ENCODE measurements around the gene LY9. TPM values are rescaled to one million over a fixed set of nuclear protein-coding genes. Genes with fewer than 3 reads are reported as not detected.

LY9 gene
- total and polyA plus RNA-seq, 2 experiments from 2014 or later = not detected

- DNase-seq (ENCODE audit: low spot score) (no peak), ATAC-seq (no peak)
- Histone ChIP-seq H4K20me1 (replicated peaks; ENCODE audit: insufficient read depth) (no peaks in the 10 kb centered on the region), H3K79me2 (replicated peaks; ENCODE audit: insufficient read depth) (no peaks in the 10 kb centered on the region), H3K36me3 (ENCODE audit: insufficient read depth) (no peaks in the 10 kb centered on the region), H3K27ac (ENCODE audit: low read depth) (no peak overlapping the region), H2AFZ (no peak overlapping the region), H3K4me3 (no peak overlapping the region), H3K4me2 (no peak overlapping the region), H3K9me2 (ENCODE audit: insufficient read depth) (no peaks in the 10 kb centered on the region), H3K4me1 (ENCODE audit: insufficient read depth) (no peaks in the 10 kb centered on the region), H3K27me3 (ENCODE audit: insufficient read depth) (no peaks in the 10 kb centered on the region), H3F3A (replicated peaks; ENCODE audit: low read depth) (no peaks in the 10 kb centered on the region)
- H3K36me3 Mint-ChIP-seq (ENCODE audit: low read depth) = no peaks in the 10 kb centered on the region
- peaks cover 3% of the 10 kb centered on the region for H3K27me3 Mint-ChIP-seq (ENCODE audit: insufficient read depth, low read depth, poor library complexity)
- TF ChIP-seq, protein P1, sequence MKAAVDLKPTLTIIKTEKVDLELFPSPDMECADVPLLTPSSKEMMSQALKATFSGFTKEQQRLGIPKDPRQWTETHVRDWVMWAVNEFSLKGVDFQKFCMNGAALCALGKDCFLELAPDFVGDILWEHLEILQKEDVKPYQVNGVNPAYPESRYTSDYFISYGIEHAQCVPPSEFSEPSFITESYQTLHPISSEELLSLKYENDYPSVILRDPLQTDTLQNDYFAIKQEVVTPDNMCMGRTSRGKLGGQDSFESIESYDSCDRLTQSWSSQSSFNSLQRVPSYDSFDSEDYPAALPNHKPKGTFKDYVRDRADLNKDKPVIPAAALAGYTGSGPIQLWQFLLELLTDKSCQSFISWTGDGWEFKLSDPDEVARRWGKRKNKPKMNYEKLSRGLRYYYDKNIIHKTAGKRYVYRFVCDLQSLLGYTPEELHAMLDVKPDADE (IDR thresholded peaks at IDR 0.05) = no peak
- TF ChIP-seq CTCF (conservative IDR thresholded peaks at IDR 0.05; ENCODE audit: low read depth in 2 of 2) (no peak), CREB1 (CRISPR knock-in tag; IDR thresholded peaks at IDR 0.05; ENCODE audit: low read depth) (no peak), EZH2phosphoT487 (IDR thresholded peaks at IDR 0.05; ENCODE audit: unreplicated experiment) (no peak), NANOG (IDR thresholded peaks at IDR 0.05; ENCODE audit: borderline replicate concordance) (no peak), ZNF462 (CRISPR knock-in tag; IDR thresholded peaks at IDR 0.05) (no peak)
- TF ChIP-seq, protein P2, sequence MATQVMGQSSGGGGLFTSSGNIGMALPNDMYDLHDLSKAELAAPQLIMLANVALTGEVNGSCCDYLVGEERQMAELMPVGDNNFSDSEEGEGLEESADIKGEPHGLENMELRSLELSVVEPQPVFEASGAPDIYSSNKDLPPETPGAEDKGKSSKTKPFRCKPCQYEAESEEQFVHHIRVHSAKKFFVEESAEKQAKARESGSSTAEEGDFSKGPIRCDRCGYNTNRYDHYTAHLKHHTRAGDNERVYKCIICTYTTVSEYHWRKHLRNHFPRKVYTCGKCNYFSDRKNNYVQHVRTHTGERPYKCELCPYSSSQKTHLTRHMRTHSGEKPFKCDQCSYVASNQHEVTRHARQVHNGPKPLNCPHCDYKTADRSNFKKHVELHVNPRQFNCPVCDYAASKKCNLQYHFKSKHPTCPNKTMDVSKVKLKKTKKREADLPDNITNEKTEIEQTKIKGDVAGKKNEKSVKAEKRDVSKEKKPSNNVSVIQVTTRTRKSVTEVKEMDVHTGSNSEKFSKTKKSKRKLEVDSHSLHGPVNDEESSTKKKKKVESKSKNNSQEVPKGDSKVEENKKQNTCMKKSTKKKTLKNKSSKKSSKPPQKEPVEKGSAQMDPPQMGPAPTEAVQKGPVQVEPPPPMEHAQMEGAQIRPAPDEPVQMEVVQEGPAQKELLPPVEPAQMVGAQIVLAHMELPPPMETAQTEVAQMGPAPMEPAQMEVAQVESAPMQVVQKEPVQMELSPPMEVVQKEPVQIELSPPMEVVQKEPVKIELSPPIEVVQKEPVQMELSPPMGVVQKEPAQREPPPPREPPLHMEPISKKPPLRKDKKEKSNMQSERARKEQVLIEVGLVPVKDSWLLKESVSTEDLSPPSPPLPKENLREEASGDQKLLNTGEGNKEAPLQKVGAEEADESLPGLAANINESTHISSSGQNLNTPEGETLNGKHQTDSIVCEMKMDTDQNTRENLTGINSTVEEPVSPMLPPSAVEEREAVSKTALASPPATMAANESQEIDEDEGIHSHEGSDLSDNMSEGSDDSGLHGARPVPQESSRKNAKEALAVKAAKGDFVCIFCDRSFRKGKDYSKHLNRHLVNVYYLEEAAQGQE (IDR thresholded peaks at IDR 0.05; ENCODE audit: unreplicated experiment) = no peak
- H3K4me3 Mint-ChIP-seq = no peak overlapping the region
- peaks cover 2% of the 10 kb centered on the region; the same call in 2 of the 3 replicates for H3K9me3 Mint-ChIP-seq
- peaks cover 4% of the 10 kb centered on the region; the same call in 1 of the 3 replicates for H3K4me1 Mint-ChIP-seq
- H3K27ac Mint-ChIP-seq = no peak overlapping the region
Measured at GRCh38 chr1:160789051-160789701, 6.8 kb upstream of the LY9 start.

All from GM23338 (cell line).